Stimulated activated CD8-positive, alpha-beta memory T cell treated with anti-CD3 and anti-CD28 coated beads, Interleukin-4, amount 100 ng/mL, for 1 hour (primary cell): ENCODE measurements around the gene MYOM1.

Experiments
- DNase-seq, 2 donors: peaks; one replicate each; pipeline ENCODE4 v3.0.0-alpha.2; 2020; ENCODE audit warnings: low read depth in 2 of 2, low spot score in 1 of 2

The MYOM1 gene

DNA sequence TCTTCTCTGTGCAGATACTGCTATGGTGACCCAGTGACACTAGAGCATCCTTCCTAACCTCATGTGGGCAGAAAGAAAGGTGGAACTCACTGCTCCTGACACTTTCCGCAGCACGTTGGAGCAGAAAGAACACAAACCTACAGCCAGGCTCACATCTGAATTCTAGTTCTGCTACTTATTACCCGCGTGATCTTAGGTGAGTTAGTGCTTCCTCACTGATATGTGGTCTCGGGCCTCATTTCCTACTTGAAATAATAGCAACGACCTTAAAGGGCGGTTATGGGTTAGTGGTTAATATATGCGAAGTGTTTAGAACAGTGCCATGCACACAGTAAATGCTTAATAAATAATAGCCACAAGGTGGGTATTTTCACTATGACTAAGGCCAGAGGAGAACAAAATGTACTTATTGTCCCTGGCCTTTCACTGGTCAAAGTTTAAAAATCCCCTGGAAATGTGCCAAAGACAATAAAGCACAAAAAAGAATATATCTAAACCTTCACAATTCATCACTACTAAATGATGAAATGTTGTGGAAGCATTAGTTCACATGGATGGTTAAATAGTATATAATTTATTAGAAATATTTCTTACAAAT is 66.6 kb downstream of the MYOM1 start:
- DNase-seq: no peak

DNA sequence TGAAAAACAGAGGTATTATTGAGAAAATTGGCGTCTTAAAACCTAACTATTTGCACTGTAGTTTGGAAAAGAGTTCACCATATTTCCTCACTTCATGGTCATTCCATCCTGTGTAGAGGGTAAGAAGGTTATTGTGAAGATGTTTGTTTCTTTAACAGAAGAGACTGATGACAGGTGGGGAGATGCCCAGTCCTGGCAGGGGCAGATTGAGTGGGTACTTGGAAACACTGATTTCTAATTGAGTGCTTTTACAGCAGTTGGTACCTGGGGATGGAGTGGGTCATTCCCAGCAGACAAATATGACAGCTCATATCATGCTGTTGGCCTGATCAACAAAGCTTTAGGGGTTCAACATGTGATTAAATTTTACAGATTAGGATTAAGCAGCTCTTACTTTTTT is 67.5 kb downstream of the MYOM1 start:
- DNase-seq: no peak

DNA sequence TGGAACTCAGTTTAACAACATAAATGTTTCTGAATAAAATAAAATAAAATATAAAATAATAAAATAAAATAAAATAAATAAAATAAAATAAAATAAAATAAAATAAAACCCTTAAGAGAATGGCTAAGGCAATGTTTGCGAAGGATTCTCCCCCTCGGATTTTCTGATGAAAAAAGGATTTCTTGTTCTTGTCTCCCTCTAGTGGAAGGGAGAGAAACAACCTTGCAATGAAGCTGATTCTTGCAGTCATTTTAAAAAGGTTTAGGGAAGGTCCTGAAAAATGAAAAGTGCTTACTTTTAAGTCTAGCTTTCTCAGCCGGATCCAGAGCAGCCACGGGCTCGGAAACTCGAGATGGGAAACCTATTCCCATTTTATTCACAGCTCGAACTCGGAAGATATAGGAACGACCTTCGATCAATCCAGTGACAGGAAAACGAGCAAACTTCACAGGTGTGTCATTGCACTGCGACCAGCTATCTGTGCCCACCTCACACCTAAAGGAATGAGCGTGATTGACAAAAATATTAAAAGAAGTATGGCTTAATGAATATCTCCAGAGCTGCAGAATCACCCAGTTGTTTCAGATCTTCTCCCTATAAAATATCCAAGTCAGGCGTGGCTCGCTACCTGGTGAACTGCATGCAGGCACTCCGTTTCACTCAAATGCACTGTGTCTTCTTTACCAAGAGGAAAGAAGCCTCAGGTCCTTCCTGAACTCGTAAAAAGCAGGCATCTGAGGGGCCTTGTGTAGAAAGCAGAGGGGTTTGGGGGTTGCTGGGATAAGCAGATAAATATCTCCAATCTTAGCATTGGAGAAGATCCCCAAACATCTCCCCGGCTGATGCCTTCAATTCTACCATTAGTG is 68.1 kb downstream of the MYOM1 start:
- DNase-seq: no peak

DNA sequence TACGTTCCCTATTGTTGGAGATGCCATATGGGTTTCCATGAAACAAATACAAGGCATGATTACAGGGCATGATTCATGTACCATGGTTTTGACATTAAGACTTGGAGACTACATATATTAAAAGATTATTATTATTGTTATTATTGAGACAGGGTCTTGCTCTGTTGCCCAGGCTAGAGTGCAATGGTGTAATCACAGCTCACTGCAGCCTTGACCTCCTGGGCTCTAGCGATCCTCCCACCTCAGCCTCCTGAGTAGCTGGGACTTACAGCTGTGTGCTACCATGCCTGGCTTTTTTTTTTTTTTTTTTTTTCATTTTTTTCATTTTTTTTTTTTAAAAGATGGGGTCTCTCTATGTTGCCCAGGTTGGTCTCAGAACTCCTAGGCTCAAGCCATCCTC is 69.1 kb downstream of the MYOM1 start:
- DNase-seq: no peak

DNA sequence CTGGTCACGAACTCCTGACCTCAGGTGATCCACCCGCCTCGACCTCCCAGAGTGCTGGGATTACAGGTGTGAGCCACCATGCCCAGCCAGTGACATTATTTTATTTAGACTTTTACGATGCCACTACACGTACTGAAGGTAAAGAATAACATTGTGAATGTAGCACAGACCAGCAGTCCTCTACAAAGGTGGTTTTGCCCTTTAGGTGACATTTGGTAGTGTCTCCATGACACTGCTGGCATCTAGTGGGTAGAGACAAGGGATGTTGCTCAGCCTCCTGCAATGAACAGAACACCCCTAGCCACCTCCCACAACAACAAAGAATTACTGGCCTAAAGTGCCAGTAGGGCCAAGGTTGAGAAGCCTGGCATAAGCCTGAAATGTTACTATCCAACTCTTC is 69.5 kb downstream of the MYOM1 start:
- DNase-seq: no peak

DNA sequence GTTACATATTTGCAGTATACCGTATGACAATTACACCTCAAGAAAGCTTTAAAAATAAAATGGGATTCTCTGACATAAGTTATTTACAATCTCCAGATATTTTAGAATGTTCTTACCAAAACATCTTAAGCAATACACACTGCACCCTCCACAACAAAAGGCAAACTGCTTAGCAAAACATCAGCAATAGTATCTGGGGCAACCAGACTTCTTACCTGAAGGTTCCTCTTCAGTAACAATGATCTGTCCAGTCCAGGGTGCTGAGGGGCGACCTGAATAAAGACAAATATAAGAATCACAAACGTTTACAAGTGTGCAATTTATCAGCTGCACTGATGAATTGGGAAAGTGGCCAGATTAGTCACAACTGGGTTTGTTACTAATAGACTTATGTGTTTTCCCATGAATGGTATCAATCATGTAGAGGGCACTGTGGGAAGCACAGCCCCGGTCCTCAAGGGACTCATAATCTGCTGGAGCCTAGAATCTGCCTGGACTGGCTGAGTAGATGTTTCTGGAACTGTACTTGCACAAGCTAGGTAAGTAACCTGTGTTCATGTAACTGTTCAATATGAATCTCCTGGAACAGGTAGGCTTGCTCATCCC is 70.7 kb downstream of the MYOM1 start:
- no peak for DNase-seq

DNA sequence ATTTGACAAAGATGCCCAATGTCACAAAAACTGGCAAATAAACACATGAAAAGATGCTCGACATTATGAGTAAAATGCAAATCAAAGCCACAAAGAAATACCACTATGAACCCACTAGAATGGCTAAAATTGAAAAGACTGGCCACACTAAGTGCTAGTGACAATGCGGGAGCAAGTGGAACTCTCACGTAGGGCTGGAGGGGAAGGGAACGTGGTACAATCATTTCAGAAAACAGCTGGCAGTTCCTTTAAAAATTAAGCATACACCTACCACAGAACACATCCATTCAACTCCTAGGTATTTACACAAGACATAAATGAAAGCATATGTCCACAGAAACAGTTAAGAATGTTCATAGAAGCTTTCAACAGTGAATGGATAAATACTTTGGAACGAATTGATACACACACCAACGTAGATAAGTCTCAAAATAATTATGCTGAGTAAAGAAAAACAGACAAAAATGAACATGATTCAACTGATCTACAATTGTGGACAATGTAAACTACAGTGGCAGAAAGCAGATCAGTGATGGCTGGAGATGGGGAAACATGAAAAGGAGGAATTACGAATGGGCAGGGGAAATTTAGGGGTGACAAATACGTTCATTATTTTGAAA is 71.7 kb downstream of the MYOM1 start:
- no peak for DNase-seq

DNA sequence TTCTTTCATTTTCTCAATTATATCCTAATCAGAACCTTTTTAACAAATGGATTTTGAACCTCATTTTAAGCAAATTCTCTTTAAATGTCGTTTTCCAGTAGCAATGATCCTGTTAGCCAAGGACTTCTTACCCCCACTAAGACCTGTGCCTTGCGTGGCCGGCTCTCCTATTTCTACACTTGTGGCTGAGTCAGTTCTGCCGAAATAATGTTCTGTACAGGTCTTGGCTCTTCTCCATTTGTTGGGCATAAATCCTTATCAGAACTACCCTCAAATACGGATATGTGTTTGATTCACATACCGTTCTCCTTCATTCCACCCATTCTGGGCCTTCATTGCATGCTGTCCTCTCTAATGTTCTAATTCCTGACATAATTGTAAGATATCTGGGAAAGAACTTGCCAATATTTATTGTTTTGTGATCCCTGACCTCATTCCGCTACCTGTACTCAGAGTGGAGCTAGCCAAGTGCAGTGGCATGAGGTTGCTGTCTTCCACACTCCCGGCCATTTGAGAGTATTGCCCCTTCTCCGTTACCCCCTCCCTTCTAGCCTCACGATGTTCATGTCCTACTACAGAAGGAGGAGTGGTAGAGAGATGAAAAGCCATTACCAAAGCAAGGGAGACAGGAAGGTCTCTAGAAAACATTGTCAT is 78.7 kb downstream of the MYOM1 start:
- DNase-seq: no peak

DNA sequence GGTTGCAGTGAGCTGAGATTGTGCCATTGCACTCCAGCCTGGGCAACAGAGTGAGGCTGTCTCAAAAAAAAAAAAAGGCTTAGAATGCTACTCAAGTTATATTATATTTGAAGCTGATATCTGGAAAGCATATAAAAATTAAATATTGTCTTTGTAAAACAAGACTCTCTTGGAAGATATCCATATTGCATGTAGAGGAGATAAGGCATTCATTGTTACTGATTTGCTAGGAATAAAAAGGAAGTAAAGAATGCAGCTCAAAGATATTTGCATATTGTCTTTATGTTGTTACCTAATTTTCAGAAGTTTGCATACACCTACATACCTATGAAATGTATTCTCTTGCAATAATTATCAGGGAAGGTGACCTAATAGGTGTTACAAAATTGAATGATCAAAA is 79.4 kb downstream of the MYOM1 start:
- no peak for DNase-seq

DNA sequence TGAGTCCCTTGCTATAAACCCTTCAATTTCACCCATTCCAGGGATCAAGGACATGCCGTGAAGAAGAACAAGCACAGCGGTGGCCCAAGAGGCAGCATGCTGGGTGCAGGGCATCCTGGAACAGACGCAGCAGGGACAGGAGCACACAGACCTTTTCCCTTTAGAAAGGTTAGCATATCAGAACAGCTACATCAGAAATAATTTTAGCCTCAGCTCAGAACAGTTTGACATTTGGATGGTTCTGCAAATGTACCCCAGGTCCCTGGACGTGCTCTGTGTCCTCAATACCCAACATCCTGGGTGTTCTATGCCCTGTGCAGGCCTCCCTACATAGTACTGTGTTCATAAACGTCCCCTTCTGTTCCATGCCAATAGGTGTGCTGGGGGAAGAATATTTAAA is 80.4 kb downstream of the MYOM1 start:
- no peak for DNase-seq

DNA sequence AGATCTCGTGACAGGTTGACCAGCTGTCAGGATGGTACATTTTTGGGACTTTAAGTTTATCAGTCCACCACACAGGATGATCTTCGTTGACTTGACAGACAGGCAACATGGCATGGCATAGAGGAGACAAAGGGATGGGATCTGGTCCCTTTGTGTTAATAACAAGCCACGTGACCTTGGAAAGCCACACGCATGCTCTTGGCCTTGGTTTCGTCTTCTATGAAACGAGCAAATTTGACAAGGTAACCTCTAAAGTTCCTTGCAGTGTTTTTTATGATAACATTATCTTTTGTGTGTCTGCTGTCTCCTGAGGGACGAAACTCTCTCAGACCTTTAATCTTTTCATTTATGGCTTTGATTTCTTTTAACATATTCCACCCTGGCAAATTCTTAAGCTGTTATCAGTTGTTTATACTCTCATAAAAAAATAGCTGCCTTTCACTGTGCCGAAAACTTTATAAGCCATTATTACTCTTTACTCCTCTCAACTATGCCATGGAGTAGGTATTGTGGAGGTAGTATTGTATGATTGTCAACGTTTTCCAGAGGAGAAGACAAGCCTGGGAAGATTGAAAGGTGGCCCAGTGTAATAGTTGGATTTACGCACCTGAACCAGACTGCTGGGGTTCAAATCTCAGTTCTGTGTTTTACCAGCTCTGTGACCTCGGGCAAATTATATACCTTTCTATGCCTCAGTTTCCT is 81.3 kb downstream of the MYOM1 start:
- DNase-seq: no peak

DNA sequence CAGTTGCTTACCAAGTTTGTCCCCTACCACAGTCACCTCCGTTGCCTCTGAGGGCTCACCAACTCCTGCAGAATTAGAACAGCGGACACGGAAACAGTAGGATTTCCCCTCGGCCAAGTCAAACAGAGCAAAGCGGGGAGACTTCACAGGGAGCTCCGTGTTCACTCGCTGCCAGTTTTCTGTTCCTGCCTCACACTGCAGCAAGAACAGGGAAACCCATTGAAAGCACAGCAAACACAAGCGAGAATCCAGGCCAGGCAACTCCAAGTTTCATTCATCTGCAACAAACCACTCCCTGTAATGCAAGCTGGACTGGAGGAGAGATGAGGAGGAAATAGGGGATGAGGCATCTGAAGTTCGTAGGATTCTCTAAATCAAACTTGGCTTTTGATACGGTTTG is 84.2 kb downstream of the MYOM1 start:
- no peak for DNase-seq

DNA sequence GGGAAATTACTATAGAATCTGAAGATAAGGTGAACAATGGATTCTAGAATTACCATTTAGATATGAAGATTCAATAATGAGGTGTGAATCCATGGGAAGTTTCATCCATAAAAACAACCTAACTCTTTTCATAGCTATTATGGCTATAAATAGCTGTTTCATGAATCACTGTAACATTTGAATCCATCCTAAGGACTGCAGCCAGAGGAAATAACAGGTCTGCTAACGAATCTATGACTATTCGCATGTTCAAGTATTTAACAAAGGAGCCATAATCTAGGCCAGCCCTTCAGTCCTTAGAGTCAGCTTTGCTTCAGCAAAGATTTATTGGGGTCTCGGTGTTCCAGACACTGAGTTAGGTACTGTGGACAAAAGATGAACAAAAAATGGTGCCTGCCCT is 87.1 kb downstream of the MYOM1 start:
- no peak for DNase-seq

DNA sequence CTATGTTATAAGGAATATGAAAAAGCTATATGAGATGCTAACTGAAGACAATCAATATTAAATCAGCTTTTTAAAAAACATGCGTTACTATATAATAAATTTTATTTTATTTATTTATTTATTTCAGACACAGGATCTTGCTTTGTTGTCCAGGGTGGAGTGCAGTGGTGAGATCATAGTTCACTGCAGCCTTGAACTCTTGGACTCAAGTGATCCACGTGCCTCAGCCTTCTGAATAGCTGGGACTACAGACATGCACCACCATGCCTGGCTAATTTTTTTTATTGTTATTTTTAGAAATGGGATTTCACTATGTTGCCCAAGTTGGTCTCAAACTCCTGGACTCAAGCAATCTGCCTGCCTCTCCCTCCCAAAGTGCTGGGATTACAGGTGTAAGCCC is 89.4 kb downstream of the MYOM1 start:
- no peak for DNase-seq

DNA sequence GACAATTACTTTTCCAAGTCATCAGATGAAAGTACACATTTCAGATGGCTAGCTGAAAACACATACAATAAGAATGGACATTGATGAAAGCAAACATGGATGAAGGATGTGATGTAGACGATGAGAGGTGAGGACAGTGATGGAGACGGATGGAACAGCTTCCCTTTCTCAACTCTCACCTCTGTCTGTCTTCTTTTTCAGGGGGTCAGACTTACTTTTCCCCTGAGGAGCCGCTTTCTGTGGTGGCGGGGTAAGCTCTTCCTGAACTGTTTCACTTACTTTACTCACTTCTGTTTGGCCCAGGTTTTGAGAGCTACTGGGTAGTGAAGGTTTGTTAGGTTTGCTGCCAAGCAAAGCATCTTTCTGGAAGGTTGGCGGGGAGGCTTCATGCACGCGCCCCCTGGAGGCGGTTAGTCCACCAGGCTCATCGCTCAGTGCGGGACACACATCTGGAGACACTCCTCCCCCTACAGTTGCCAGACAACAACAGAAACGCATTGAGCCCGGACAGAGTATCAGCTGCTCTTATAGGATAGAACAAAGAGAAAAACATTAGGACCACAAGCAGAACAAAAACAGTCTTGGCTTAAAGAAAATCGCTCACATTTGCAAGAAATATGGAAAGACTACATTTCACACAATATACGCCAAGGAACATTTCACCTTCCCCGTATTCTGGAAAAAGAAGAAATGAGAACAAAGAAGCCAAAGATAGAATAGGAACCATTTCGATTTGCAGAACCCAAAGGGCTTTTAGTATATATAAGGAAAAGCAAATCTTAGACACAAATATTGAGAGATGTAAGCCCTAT is 90.5 kb downstream of the MYOM1 start:
- peak; percentile 37 to 65 for DNase-seq

DNA sequence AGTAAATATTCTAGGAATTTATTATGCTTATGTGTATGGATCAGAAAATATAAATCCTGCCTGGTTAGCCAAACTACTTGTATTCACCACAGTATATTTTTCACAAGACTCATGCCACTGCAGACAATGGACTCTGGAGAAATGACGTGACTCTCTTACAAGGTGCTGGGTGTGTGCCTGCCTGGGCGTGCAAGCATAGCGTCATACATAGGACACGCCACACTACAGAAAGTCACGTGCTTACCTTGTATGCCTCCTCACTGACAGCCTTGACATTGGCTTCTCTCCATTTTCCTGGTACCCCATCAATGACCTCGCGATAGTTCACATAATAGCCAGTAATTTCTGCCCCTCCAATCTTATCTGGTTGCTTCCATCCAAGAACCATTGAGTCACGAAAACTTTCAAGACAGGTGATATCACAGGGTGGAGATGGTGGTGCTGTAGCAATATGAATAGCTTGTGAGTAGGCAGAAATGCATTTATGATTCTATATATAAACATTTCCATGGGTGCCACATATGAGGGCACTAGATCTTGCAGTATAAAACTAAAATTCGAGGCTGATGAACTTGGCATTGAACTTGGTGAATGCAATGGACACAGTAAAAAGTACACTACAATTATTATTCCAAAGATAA is 93.2 kb downstream of the MYOM1 start:
- DNase-seq: no peak

DNA sequence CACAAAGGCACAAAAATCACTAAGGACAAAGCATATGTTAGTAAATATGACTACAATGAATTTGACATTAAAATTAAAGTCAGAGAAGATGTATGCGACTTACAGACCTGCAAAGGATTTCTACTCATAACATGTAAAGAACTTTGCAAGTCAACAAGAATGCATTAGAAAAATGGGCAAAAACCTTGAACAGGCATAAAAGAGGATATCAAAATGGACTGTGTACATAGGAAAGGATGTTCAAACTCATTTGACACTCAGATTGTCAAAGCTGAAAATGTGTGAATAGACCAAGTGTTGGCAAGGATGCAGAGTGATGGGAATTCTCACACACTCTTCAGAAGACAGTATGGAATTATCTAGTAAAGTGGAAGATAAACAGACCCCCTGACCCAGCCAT is 94.9 kb downstream of the MYOM1 start:
- DNase-seq: no peak

DNA sequence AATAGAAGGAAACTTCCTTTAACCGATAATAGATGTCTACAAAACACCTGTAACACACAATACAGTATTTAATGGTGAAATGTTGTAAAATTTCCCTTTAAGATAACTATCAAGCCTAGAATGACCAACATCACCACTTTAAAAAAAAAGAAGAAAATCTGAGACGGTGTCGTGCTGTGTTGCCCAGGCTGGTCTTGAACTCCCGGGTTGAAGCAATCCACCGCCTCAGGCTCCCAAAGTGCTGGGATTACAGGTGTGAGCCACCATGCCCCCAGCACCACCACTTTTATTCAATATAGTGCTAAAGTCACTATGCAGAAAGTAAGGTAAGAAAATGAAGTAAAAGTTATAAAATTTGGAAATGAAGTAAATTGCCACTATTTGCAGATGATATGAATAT is 96.9 kb downstream of the MYOM1 start:
- no peak for DNase-seq

DNA sequence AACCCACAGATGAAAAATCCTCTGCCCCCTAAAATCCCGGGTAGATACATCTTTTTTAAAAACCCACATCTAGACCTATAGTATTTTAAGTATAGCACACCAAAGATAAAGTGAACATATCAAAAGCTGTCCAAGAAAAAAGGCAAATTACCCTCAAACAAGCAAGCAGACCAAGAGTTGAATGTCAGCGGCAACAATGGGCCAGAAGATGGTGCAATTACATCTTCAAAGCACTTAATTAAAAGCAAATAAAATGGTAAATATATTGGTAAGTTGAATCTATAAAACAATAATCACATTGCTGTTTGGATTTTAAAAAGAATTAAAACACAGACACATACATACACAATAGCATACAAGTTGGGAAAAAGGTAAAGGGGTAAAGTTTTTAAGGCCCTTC is 98.5 kb downstream of the MYOM1 start:
- DNase-seq: no peak

DNA sequence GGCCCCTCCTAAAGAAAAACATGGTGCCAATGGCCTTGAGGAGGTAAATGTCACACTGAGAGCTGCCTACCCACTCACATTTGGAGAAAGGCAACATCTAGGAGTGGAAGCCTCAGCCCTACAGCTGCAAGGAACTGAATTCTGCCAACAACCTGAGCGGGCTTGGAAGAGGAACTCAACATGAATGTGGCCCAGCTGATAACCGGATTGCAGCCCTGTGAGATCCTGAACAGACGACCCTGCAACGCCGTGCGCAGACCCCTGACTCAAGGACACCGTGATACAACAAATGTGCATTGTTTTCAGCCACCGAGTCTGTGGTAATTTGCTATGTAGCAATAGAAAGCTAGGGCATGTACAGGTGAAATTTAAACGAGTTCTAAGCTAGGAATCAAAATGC is 99.4 kb downstream of the MYOM1 start:
- no peak for DNase-seq
